ENCODE measurements around the gene IPO13.

GRCh38 chr1:43937179-43937865, 9.4 kb upstream of the IPO13 start:
- TF ChIP-seq CTCF (IDR thresholded peaks at IDR 0.05; ENCODE audit: insufficient read depth, low read length, poor library complexity, severe bottlenecking) (no peak), EZH2phosphoT487 (conservative IDR thresholded peaks at IDR 0.05; ENCODE audit: low read length) (no peak)

Measured in SU-DHL-6 (cell line).